EH (cell line): ENCODE results near the gene C6orf15.
"Not testable (repeated sequence)": the region's sequence is repeated elsewhere in the genome, so short reads cannot be mapped to it uniquely, and the experiment has no call there.

ENCODE experiments used
- DNase-seq: peaks from one replicate; pipeline ENCODE4 v3.0.0-alpha.2; 2015; ENCODE audit warnings: low read depth

C6orf15 gene

DNA sequence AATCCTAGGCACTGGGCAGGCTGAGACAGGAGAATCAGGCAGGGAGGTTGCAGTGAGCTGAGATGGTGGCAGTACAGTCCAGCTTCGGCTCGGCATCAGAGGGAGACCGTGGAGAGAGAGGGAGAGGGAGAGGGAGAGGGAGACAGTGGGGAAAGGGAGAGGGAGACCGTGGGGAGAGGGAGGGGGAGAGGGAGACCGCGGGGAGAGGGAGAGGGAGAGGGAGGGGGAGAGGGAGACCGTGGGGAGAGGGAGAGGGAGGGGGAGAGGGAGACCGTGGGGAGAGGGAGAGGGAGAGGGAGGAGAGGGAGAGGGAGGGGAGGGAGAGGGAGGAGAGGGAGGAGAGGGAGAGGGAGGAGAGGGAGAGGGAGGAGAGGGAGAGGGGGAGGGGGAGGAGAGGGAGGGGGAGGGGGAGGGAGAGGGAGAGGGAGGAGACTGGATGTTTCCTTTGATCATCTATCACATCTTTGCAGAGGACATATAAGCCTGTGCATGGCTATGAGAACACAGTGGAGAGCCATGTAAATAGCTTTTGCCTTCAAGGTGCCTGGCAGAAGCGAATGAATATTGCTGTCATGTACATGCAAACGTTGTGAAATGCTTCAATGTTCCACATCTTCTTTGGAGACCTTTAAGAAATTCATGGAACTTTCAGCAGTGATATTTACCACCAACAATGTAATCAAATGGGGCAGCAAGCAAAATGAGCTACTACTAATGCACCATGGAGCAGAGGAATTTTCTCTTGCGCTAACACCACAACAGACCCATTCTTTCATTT, 44.3 kb downstream of the C6orf15 start:
- DNase-seq: not testable (repeated sequence)

DNA sequence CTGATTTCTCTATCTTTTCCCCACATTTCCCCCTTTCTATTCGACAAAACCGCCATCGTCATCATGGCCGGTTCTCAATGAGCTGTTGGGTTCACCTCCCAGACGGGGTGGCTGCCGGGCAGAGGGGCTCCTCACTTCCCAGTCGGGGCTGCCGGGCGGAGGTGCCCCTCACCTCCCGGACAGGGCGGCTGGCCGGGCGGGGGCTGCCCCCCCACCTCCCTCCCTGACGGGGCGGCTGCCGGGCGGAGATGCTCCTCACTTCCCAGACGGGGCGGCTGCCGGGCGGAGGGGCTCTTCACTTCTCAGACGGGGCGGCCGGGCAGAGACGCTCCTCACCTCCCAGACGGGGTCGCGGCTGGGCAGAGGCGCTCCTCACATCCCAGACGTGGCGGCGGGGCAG, 45.3 kb downstream of the C6orf15 start:
- not testable (repeated sequence) for DNase-seq

DNA sequence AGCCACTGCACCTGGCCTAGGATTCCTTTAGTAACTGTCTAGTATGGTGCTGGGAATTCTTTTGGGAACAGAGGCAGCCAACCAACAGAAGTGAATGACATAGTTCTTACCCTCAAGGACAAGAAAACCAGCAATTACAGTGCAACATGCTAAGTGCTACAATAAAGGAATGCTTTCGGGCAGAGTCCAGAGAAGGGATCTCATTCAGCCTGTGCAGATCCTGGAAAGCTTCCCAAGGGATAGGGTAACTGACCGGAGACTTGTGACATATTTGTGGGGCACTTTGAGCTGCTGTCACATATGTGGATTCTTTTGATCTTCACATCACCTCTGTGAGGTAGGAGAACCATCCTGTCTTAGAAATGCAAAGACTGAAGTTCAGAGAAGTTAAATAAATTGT, 46.8 kb downstream of the C6orf15 start:
- peak; percentile 72 for DNase-seq

DNA sequence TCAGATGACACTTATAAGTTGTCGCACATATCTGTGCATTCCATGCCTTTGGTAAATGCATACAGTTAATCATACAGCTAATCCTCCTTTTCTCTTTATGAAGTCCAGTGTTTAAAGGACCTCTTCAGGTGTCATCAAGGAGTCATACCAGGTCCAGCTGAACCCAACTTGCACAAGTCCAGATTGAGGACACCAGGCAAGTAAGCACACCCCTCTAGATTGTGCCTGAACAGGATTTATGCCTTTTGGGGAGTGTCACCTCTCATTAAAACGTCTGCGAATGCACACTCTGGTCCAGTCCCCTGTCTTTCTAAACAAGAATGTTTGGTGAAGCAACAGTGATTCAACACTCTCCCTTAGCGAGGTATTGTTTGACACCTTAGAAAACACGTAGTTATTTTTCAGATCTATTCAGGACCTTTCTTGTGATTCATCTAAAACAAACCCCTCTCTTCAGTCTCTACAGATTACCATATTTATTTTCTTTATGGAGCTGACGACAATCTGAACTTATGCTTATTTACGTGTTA, 48.4 kb downstream of the C6orf15 start:
- DNase-seq: no peak
